LNCAP (cell line): ENCODE data around the gene CADM1.
A peak's percentile ranks its signal among the peaks of the same experiment; 100 is the strongest.

Source experiments
- TF ChIP-seq, protein P1 (sequence below): fragments of 450-650 bp; IDR thresholded peaks from 2 replicates; pipeline ENCODE4 v1.5.1; 2017; ENCODE audit warnings: mild to moderate bottlenecking

CADM1 gene

DNA sequence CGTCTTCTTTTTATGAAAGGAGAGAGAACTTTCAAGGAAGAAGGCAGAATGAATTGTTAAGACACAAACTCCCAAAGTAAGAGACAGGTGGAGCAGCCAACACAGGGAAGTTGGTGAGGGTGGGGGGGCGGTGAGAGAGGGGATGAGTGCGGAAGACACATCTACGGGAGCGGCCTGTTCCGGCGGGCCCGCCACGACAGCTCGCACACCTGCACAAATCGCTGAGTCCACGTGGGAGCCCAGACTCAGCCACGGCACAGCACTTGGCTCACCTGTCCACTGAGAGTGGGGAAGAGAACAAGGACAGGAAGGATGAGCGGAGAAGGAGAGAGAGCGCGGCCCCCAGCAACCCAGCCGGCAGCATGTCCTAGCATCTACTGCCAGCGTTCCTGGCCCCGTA lies 331.1 kb downstream of the CADM1 start:
- TF ChIP-seq, protein P1, sequence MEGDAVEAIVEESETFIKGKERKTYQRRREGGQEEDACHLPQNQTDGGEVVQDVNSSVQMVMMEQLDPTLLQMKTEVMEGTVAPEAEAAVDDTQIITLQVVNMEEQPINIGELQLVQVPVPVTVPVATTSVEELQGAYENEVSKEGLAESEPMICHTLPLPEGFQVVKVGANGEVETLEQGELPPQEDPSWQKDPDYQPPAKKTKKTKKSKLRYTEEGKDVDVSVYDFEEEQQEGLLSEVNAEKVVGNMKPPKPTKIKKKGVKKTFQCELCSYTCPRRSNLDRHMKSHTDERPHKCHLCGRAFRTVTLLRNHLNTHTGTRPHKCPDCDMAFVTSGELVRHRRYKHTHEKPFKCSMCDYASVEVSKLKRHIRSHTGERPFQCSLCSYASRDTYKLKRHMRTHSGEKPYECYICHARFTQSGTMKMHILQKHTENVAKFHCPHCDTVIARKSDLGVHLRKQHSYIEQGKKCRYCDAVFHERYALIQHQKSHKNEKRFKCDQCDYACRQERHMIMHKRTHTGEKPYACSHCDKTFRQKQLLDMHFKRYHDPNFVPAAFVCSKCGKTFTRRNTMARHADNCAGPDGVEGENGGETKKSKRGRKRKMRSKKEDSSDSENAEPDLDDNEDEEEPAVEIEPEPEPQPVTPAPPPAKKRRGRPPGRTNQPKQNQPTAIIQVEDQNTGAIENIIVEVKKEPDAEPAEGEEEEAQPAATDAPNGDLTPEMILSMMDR, result no peak

DNA sequence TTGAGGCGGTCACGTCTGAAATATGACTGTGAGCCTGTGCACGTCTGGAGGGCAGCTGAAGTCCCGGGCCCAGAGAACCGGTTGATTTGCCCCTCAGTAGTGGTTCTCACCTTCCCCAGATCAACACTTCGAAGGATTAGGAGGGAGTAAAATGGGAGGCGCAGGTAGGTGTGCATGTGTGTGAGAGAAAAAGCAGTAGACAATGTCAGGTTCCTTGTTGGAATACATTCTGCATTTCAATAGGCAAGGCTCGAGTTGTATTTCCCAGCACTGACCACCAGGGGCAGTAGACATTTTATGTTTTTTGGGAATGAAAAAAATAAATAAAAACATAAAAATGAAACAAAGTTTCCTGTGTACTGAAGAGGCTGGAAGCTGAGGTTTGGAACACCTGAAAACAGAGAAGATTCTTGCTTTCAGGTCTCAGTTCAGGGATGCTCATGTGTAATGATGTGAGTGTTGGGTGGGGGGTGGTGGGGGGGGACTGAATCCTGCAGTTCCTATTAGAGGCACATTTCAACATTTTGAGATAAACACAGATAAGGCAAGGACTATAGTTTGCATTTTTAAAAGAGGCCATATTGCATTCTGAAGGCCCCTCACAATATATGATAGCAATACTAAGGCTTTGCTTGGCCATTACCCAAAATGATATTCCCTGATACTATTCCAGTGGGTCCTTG lies 333.9 kb downstream of the CADM1 start:
- TF ChIP-seq, protein P1, result peak; percentile 85

DNA sequence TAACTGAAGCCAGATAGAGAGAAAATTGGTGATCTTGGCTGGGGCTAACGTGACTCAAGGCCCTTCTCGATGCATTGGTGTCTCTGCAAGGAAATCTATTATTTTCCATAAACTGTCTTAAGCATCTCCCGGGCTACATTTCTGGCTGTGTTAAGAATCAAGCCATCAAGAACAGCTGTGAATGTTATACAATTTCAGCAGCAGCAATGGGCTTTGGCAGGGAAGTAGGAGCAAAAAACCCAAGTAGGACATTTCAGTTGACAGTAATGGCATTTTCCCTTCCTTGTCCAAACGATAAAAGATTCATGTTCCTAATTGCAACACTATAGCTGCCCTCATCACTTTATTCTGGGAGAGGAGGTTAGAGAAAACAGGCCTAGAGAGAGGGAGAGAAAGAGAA lies 335.0 kb downstream of the CADM1 start:
- TF ChIP-seq, protein P1, result no peak

DNA sequence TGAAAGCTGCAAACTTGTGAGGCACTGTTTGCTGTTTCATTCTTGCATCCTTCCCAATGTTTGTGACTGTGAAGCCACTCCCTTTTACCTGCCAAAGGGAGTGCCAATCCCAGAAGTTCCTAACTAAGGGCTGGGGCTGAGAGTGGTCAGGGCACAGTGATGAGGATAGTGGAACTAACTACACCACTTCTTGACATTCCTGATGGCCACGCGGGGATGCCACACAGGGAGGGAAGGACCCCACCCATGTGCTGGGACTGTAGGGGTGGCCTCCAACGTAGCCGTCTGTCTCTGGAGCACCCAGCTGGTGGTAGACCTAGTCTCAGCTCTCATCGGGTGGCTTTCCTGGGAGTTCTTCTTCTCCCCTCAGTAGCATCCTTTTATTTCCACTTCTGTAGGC lies 335.5 kb downstream of the CADM1 start:
- TF ChIP-seq, protein P1, result no peak

DNA sequence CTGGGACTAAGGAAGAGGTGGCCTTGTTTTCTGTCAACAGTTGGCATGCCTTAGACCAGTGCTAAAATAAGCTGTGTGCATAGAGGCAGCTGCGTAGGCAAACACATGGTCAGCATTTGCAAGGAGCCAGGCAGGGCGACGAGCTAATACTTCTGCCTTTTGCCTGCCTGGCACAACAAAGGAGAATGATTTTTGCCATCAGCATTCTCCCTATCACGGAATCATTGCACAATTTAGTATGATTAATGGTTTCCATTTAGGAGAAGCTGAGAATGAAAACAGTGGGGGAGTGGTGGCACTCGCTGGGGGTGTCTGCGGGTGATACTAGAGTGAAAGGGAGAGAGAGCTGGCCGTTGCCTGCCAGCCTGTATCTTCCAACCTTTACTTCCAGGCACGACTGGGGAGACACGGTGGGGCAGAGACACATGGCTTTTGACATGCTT lies 336.0 kb downstream of the CADM1 start:
- TF ChIP-seq, protein P1, result no peak

DNA sequence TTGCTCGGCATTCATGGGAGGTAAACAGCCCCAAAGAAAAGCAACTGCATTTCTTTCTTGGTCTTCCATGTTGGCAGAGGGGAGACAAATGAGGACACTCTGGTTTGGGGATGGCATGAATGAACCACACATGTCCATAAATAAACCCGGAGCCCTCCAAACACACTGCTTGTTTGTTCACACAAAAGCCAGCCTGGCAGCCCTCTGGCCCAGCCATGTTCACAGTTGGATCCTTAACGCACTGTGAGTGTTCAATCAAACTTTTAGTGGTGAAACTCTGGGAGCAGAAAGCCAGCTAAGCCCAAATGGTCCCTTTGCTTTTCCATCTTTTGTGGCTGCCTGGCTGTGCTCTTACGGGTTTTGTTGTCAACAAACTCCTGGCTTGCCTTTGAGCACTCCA lies 336.8 kb downstream of the CADM1 start:
- TF ChIP-seq, protein P1, result no peak

DNA sequence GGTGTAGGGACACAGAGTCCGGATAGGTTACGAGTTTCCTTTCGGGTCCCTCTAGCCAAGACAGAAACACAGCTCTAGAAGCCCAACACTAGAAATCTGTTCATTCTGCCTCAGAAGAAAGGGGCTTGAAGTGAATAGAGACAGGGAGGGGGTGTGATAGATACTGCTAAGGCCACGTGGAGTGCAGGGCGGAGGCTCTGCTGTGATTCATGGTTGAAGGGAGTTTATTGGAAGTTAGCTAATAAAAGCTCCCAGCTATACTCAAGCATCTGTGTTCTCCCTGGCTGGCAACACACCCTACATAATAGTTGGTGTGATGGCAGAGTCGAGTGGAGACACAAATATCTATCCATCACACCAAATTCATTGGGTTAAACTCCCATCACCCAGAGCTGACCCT lies 337.4 kb downstream of the CADM1 start:
- TF ChIP-seq, protein P1, result no peak

DNA sequence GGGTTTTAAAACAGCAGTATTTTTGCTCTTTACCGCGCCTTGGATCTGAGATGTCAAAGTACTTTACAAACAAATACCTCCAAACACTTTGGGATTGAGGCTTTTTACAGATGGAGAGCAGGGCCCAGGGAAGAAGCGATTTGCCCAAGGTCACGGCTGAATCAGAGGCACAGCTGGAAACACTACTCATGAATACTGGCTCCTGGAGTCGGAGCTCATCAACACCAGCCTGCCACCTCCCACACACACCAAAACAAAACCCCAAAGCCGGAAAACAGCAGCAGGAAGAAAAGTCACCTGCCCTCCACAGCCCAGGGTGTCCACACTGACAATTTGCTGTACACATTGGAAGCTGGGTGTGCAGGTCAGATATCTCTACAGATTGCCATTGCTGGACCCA lies 339.4 kb downstream of the CADM1 start:
- TF ChIP-seq, protein P1, result no peak
